ENCODE results near the gene ANGPT4. TPM values are rescaled to one million over a fixed set of nuclear protein-coding genes. Genes with fewer than 3 reads are reported as not detected.

Gene ANGPT4
- polyA plus RNA-seq, 3 donors, result 0.07 to 0.14 TPM; not detected in 1

GRCh38 chr20:845941-846893 is 69.9 kb downstream of the ANGPT4 start:
- Mint-ChIP-seq H3K36me3 (peaks cover 40 to 66% of the 10 kb centered on the region in 2 donors), H3K27ac (peak overlapping the region; percentile 79 to 91 (median 83)), H3K4me1 (peaks cover 60% of the 10 kb centered on the region), H3K9me3 (peaks cover 0 to 6% (median 0%) of the 10 kb centered on the region in 7 donors), H3K4me3 (peak overlapping the region; percentile 71 to 83), H3K27me3 (ENCODE audit: low read depth in 3 of 3) (peaks cover 7 to 16% (median 16%) of the 10 kb centered on the region in 3 donors)
- intact Hi-C loops (cut with micrococcal nuclease), result loop anchor here in 1 of 2 donors (5.0 kb wide), 1 partner anchor 36 kb away; no protein-coding TSS in a partner anchor
- H3K4me3 ChIP-seq (replicated peaks in 1 of 3; ENCODE audit: low read depth in 2 of 3, low read length in 3 of 3), result peak overlapping the region; percentile 1 to 66 (median 25)
- H3K4me2 ChIP-seq (replicated peaks; ENCODE audit: extremely low read depth, low read length, poor library complexity, severe bottlenecking), result peak overlapping the region; percentile 74
- no peak overlapping the region for H3K9ac ChIP-seq (ENCODE audit: insufficient read depth, low read length, poor library complexity, severe bottlenecking)
- TF ChIP-seq CTCF (IDR thresholded peaks at IDR 0.05), result no peak
- no peaks in the 10 kb centered on the region for H3K9me3 ChIP-seq (replicated peaks in 1 of 2; ENCODE audit: control insufficient read depth in 1 of 2, insufficient read depth in 1 of 2, low read length in 2 of 2)
- H3K27ac ChIP-seq (ENCODE audit: low read depth in 1 of 2, low read length in 2 of 2), result peak overlapping the region; percentile 36 to 41
- DNase-seq, result peak in 2 of 3 donors; percentile 45 to 55
- H3K27me3 ChIP-seq (ENCODE audit: control insufficient read depth in 2 of 2, insufficient read depth in 2 of 2, low read length in 2 of 2), result peaks cover 2 to 10% of the 10 kb centered on the region in 2 donors
- peaks cover 100% of the 10 kb centered on the region for H4K20me1 ChIP-seq (ENCODE audit: insufficient read depth, low read length)
- peaks cover 6 to 29% of the 10 kb centered on the region in 2 donors for H3K36me3 ChIP-seq (replicated peaks in 1 of 2; ENCODE audit: control insufficient read depth in 1 of 2, insufficient read depth in 2 of 2, low read length in 2 of 2)
- WGBS (ENCODE audit: insufficient coverage), result 18% methylated on average over 5 of the region's 11 CpGs
- H3K79me2 ChIP-seq (ENCODE audit: insufficient read depth, low read length), result peaks cover 71% of the 10 kb centered on the region
- H3K4me1 ChIP-seq (ENCODE audit: control insufficient read depth in 1 of 2, insufficient read depth in 2 of 2, low read length in 2 of 2), result peaks cover 62 to 65% of the 10 kb centered on the region in 2 donors
- H2AFZ ChIP-seq (ENCODE audit: insufficient read depth, low read depth, low read length, poor library complexity, severe bottlenecking), result no peak overlapping the region

- Mint-ChIP-seq H3K27me3 (ENCODE audit: low read depth in 3 of 3) (peaks cover 13 to 23% (median 20%) of the 10 kb centered on the region in 3 donors), H3K4me1 (peaks cover 64% of the 10 kb centered on the region), H3K36me3 (peaks cover 35 to 62% of the 10 kb centered on the region in 2 donors), H3K27ac (peak overlapping the region; percentile 79 to 91 (median 83)), H3K9me3 (peaks cover 0 to 9% (median 2%) of the 10 kb centered on the region in 7 donors), H3K4me3 (peak overlapping the region; percentile 71 to 83)
- peak overlapping the region; percentile 34 for H3K9ac ChIP-seq (ENCODE audit: insufficient read depth, low read length, poor library complexity, severe bottlenecking)
- 5% methylated on average over 46 of the region's 50 CpGs for WGBS (ENCODE audit: insufficient coverage)
- peak overlapping the region; percentile 74 for H3K4me2 ChIP-seq (replicated peaks; ENCODE audit: extremely low read depth, low read length, poor library complexity, severe bottlenecking)
- H3K4me3 ChIP-seq (replicated peaks in 1 of 3; ENCODE audit: low read depth in 2 of 3, low read length in 3 of 3), result peak overlapping the region; percentile 1 to 66 (median 25)
- intact Hi-C loops (cut with micrococcal nuclease), result loop anchor here in 1 of 2 donors (5.0 kb wide), 1 partner anchor 37 kb away; no protein-coding TSS in a partner anchor
- H3K4me1 ChIP-seq (ENCODE audit: control insufficient read depth in 1 of 2, insufficient read depth in 2 of 2, low read length in 2 of 2), result peaks cover 69 to 74% of the 10 kb centered on the region in 2 donors
- H3K9me3 ChIP-seq (replicated peaks in 1 of 2; ENCODE audit: control insufficient read depth in 1 of 2, insufficient read depth in 1 of 2, low read length in 2 of 2), result no peaks in the 10 kb centered on the region
- peaks cover 80% of the 10 kb centered on the region for H3K79me2 ChIP-seq (ENCODE audit: insufficient read depth, low read length)
- no peak for DNase-seq
- H3K36me3 ChIP-seq (replicated peaks in 1 of 2; ENCODE audit: control insufficient read depth in 1 of 2, insufficient read depth in 2 of 2, low read length in 2 of 2), result peaks cover 9 to 24% of the 10 kb centered on the region in 2 donors
- peaks cover 5 to 17% of the 10 kb centered on the region in 2 donors for H3K27me3 ChIP-seq (ENCODE audit: control insufficient read depth in 2 of 2, insufficient read depth in 2 of 2, low read length in 2 of 2)
- peaks cover 100% of the 10 kb centered on the region for H4K20me1 ChIP-seq (ENCODE audit: insufficient read depth, low read length)
- H2AFZ ChIP-seq (ENCODE audit: insufficient read depth, low read depth, low read length, poor library complexity, severe bottlenecking), result no peak overlapping the region
- TF ChIP-seq CTCF (IDR thresholded peaks at IDR 0.05), result no peak
- H3K27ac ChIP-seq (ENCODE audit: low read depth in 1 of 2, low read length in 2 of 2), result peak overlapping the region; percentile 36 to 41
Measured at GRCh38 chr20:845226-845868, 70.8 kb downstream of the ANGPT4 start.
